SK-N-SH (cell line): ENCODE results near the gene CD86. TPM values are rescaled to one million over a fixed set of nuclear protein-coding genes. Genes with fewer than 3 reads are reported as not detected.
A peak's percentile ranks its signal among the peaks of the same experiment; 100 is the strongest.

ENCODE experiments used
- CTCF ChIA-PET: fragments of 300-600, 350-600 bp; formaldehyde crosslinking; extraction: SDS; loops from one replicate; lab custom pipeline; 2021; lab: Yijun Ruan, JAX
- POLR2A ChIA-PET: fragments of 350-600 bp; sonication (Branson Sonifier 250); formaldehyde crosslinking; extraction: SDS; loops from one replicate; lab custom pipeline; 2020; ENCODE audit warnings: antibody characterized with exemption, inconsistent platforms; lab: Yijun Ruan, JAX
- DNase-seq: peaks from one replicate; pipeline ENCODE4 v3.0.0; 2012
- H2AFZ ChIP-seq: fragments of 200-600 bp; sonication (generic); 2 replicates; pipeline ENCODE4 v1.8.1; 2016; ENCODE audit warnings: antibody characterized with exemption, mild to moderate bottlenecking, low read depth
- H3F3A ChIP-seq: fragments of 200-600 bp; sonication (generic); replicated peaks from 2 replicates; pipeline ENCODE3; 2016; ENCODE audit warnings: antibody characterized with exemption, mild to moderate bottlenecking; ENCODE audit not compliant: insufficient read depth
- H3K27ac ChIP-seq, 2 experiments: fragments of 200-500 bp in 1 of 2; fragments of 200-600 bp in 1 of 2; sonication (Bioruptor generic) in 1 of 2; sonication (generic), shearing (Covaris generic) in 1 of 2; 2 replicates each; pipeline versions ENCODE4 v1.5.1 to v1.6.1; 2014 to 2016; ENCODE audit warnings: low read depth in 2 of 2, inconsistent platforms in 1 of 2, low read length in 1 of 2, mild to moderate bottlenecking in 1 of 2, mixed read lengths in 1 of 2
- H3K27me3 ChIP-seq: fragments of 200-600 bp; sonication (generic), shearing (Covaris generic); 2 replicates; pipeline ENCODE4 v1.6.1; 2016; ENCODE audit warnings: mixed run types; ENCODE audit not compliant: insufficient read depth
- H3K36me3 ChIP-seq, 2 experiments: fragments of 200-500 bp in 1 of 2; fragments of 200-600 bp in 1 of 2; sonication (Bioruptor generic) in 1 of 2; sonication (generic) in 1 of 2; replicated peaks in 1 of 2; 2 replicates each; pipeline versions ENCODE3 to v1.5.1; 2014 to 2016; ENCODE audit warnings: low read length in 1 of 2, mild to moderate bottlenecking in 1 of 2; ENCODE audit not compliant: insufficient read depth in 2 of 2, control insufficient read depth in 1 of 2
- H3K4me1 ChIP-seq, 2 experiments: fragments of 200-500 bp in 1 of 2; fragments of 200-600 bp in 1 of 2; sonication (Bioruptor generic) in 1 of 2; sonication (generic), shearing (Covaris generic) in 1 of 2; 2 replicates each; pipeline versions ENCODE4 v1.5.1 to v1.6.1; 2014 to 2016; ENCODE audit warnings: low read depth in 1 of 2, low read length in 1 of 2, mixed run types in 1 of 2; ENCODE audit not compliant: insufficient read depth in 2 of 2, control insufficient read depth in 1 of 2
- H3K4me2 ChIP-seq: fragments of 200-600 bp; sonication (generic), shearing (Covaris generic); 2 replicates; pipeline ENCODE4 v1.6.1; 2017; ENCODE audit warnings: mixed run types
- H3K4me3 ChIP-seq, 2 experiments: fragments of 200-500 bp in 1 of 2; fragments of 200-600 bp in 1 of 2; sonication (Bioruptor generic) in 1 of 2; sonication (generic), shearing (Covaris generic) in 1 of 2; 2 replicates each; pipeline versions ENCODE4 v1.5.1 to v1.8.1; 2014 to 2016; ENCODE audit warnings: low read depth in 2 of 2, inconsistent platforms in 1 of 2, low read length in 1 of 2, mild to moderate bottlenecking in 1 of 2, mixed read lengths in 1 of 2, moderate library complexity in 1 of 2
- H3K79me2 ChIP-seq: fragments of 200-600 bp; sonication (generic); 2 replicates; pipeline ENCODE4 v1.8.1; 2017; ENCODE audit warnings: mild to moderate bottlenecking; ENCODE audit not compliant: insufficient read depth
- H3K9ac ChIP-seq: fragments of 200-600 bp; sonication (generic); 2 replicates; pipeline ENCODE4 v1.6.1; 2017; ENCODE audit warnings: mixed run types
- H3K9me2 ChIP-seq: fragments of 200-600 bp; sonication (generic); 2 replicates; pipeline ENCODE4 v1.6.1; 2017; ENCODE audit warnings: mixed run types
- H3K9me3 ChIP-seq: fragments of 200-600 bp; sonication (generic); 2 replicates; pipeline ENCODE4 v1.6.1; 2017; ENCODE audit warnings: mixed run types, mild to moderate bottlenecking, moderate library complexity
- H4K20me1 ChIP-seq: fragments of 200-600 bp; sonication (generic); 2 replicates; pipeline ENCODE4 v1.6.1; 2017; ENCODE audit warnings: mild to moderate bottlenecking, mixed run types; ENCODE audit not compliant: insufficient read depth
- CHD2 ChIP-seq: fragments of 150-350 bp; IDR thresholded peaks from 2 replicates; pipeline ENCODE4 v1.6.1; 2018; ENCODE audit warnings: low read length; ENCODE audit not compliant: partially characterized antibody
- CTCF ChIP-seq: fragments of 200-600 bp; sonication (generic); IDR thresholded peaks from 2 replicates; pipeline ENCODE4 v1.6.1; 2017; ENCODE audit warnings: antibody characterized with exemption, mild to moderate bottlenecking, moderate library complexity
- ELF1 ChIP-seq: IDR thresholded peaks from 2 replicates; pipeline ENCODE4 v1.4.0; 2012
- EP300 ChIP-seq, 2 experiments: IDR thresholded peaks; 2 replicates each; pipeline versions ENCODE4 v1.4.0 to v1.6.1; 2012; ENCODE audit warnings: borderline replicate concordance in 1 of 2, low read depth in 1 of 2, low read length in 1 of 2
- EZH2phosphoT487 ChIP-seq: fragments of 200-600 bp; sonication (generic); IDR thresholded peaks from 2 replicates; pipeline ENCODE4 v1.6.1; 2017; ENCODE audit warnings: low read depth, mixed run types, mild to moderate bottlenecking, antibody characterized with exemption, moderate library complexity, borderline replicate concordance
- FOSL2 ChIP-seq: IDR thresholded peaks from 2 replicates; pipeline ENCODE4 v1.4.0; 2012; ENCODE audit warnings: low read depth, mild to moderate bottlenecking, moderate library complexity, borderline replicate concordance
- FOXJ3 ChIP-seq: sonication (generic); formaldehyde crosslinking; IDR thresholded peaks from 2 replicates; pipeline ENCODE4 v1.5.1; 2020; ENCODE audit warnings: mild to moderate bottlenecking, missing genetic modification reagents
- GABPA ChIP-seq: IDR thresholded peaks from 2 replicates; pipeline ENCODE4 v1.4.0; 2012; ENCODE audit warnings: low read depth, mild to moderate bottlenecking
- NFIC ChIP-seq: IDR thresholded peaks from 2 replicates; pipeline ENCODE4 v1.4.0; 2012; ENCODE audit warnings: borderline replicate concordance
- RCOR1 ChIP-seq: fragments of 150-350 bp; IDR thresholded peaks from 2 replicates; pipeline ENCODE4 v1.6.1; 2017; ENCODE audit warnings: antibody characterized with exemption, low read length
- RXRA ChIP-seq: IDR thresholded peaks from 2 replicates; pipeline ENCODE4 v1.4.0; 2012; ENCODE audit warnings: low read depth, mild to moderate bottlenecking, borderline replicate concordance
- USF2 ChIP-seq: fragments of 150-350 bp; IDR thresholded peaks from 2 replicates; pipeline ENCODE4 v1.6.1; 2017; ENCODE audit warnings: antibody characterized with exemption, low read length, low read depth, borderline replicate concordance
- ZBTB33 ChIP-seq: IDR thresholded peaks from 2 replicates; pipeline ENCODE4 v1.4.0; 2012; ENCODE audit warnings: low read depth, borderline replicate concordance
- WGBS: methylation state at CpG from one replicate; pipeline ENCODE4 v1.1.6; 2017; ENCODE audit warnings: low lambda C conversion rate; 5-methylcytosine and 5-hydroxymethylcytosine counted together
- polyA plus RNA-seq, 3 experiments: library from polyadenylated mRNA; depleted of rRNA; stranded (reverse); fragments of >200 nt; gene quantifications; 2 replicates each; pipeline ENCODE4 v1.2.3, GENCODE V29; 2012

The CD86 gene
- polyA plus RNA-seq, 1 of the 3 experiments (the other 2 are of a cell fraction) = not detected

- H3K27me3 ChIP-seq = peaks cover 9% of the 10 kb centered on the region; the same call in 1 of the 2 replicates
- H2AFZ ChIP-seq = no peak overlapping the region
- ChIA-PET CTCF (interaction anchor here (1.0 to 2.4 kb wide), 2 partner anchors 13 to 146 kb away, joined by 3 to 8 read pairs; no protein-coding TSS in a partner anchor), POLR2A (no interaction called here)
- H3K36me3 ChIP-seq = no peaks in the 10 kb centered on the region
- DNase-seq = no peak
- H3K79me2 ChIP-seq = no peaks in the 10 kb centered on the region
- no peaks in the 10 kb centered on the region for H3K4me1 ChIP-seq
- no peak overlapping the region for H3K4me3 ChIP-seq
- no peak overlapping the region for H3K9ac ChIP-seq
- TF ChIP-seq USF2 = no peak
- TF ChIP-seq ZBTB33 = no peak
- TF ChIP-seq EZH2phosphoT487 = no peak
- TF ChIP-seq FOSL2 = no peak
- no peak for TF ChIP-seq FOXJ3 (CRISPR knock-in tag)
- no peak for TF ChIP-seq CTCF
- TF ChIP-seq EP300 (IDR thresholded peaks at IDR 0.05; ENCODE audit: borderline replicate concordance in 1 of 2, low read depth in 1 of 2, low read length in 1 of 2) = no peak
- H3K9me2 ChIP-seq = no peaks in the 10 kb centered on the region
- H4K20me1 ChIP-seq = no peaks in the 10 kb centered on the region
- no peaks in the 10 kb centered on the region for H3K9me3 ChIP-seq
- H3K27ac ChIP-seq = no peak overlapping the region
- WGBS = 35% methylated on average over 3 of the region's 3 CpGs
- no peaks in the 10 kb centered on the region for H3F3A ChIP-seq
- no peak overlapping the region for H3K4me2 ChIP-seq
These were observed 33.4 kb downstream of the CD86 start for GRCh38 chr3:122088531-122088930.

- POLR2A ChIA-PET = no interaction called here
- peak overlapping the region; percentile 41; the same call in 1 of the 2 replicates for H2AFZ ChIP-seq
- H3K79me2 ChIP-seq = no peaks in the 10 kb centered on the region
- CTCF ChIA-PET = interaction anchor here (1.2 kb wide), 1 partner anchor 11 kb away, joined by 5 read pairs; no protein-coding TSS in a partner anchor
- no peak overlapping the region for H3K27ac ChIP-seq
- no peaks in the 10 kb centered on the region for H3K9me3 ChIP-seq
- H3K27me3 ChIP-seq = peaks cover 4% of the 10 kb centered on the region; the same call in 1 of the 2 replicates
- H3K9me2 ChIP-seq = no peaks in the 10 kb centered on the region
- no peak overlapping the region for H3K9ac ChIP-seq
- no peaks in the 10 kb centered on the region for H4K20me1 ChIP-seq
- H3F3A ChIP-seq = no peaks in the 10 kb centered on the region
- H3K36me3 ChIP-seq = no peaks in the 10 kb centered on the region
- TF ChIP-seq NFIC (no peak), RXRA (no peak), GABPA (no peak), ELF1 (no peak), CHD2 (no peak), RCOR1 (no peak)
- H3K4me3 ChIP-seq = no peak overlapping the region
- no peak for DNase-seq
- H3K4me2 ChIP-seq = 0 out of 2 replicates have a peak overlapping the region, but pooled peaks have one; percentile 19
- no peaks in the 10 kb centered on the region for H3K4me1 ChIP-seq
- WGBS = 23% methylated on average over 4 of the region's 4 CpGs
These were observed 36.6 kb downstream of the CD86 start for GRCh38 chr3:122091602-122092295.
